ENCODE data around the gene SPARC. TPM values are rescaled to one million over a fixed set of nuclear protein-coding genes. Genes with fewer than 3 reads are reported as not detected.

The SPARC gene
- total and polyA plus RNA-seq, 5 donors from 2014 or later = 34.6 TPM; not detected in 4

DNA sequence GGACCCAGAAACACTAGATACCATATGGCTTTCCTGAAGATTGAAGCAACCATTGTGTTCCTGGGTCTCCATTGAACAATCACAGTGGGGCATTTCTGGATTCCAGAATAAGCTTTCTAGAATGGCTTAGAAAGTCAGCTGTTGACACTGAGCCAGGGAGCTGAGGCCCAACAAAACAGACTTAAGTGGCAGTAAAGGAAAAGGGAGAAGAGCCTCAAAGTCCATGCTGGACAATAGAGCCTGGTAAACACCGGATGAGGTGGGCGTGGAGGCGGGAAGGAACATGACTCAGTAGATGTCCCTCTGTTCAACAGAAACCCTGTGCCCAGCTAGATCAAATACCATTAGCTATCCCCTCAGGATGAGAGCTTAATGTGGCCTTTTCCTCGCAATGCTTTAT, 14.8 kb downstream of the SPARC start:
- no peaks in the 10 kb centered on the region for H3K9me3 Mint-ChIP-seq
- H3K4me1 Mint-ChIP-seq = no peaks in the 10 kb centered on the region
- ATAC-seq (ENCODE audit: low read depth in 2 of 2) (no peak), DNase-seq (no peak)
- H3K4me3 Mint-ChIP-seq = no peak overlapping the region
- Histone ChIP-seq H3K9me3 (ENCODE audit: control insufficient read depth in 2 of 2, low read length in 2 of 2) (no peaks in the 10 kb centered on the region), H3K27ac (ENCODE audit: insufficient read depth, low read length, poor library complexity, severe bottlenecking) (no peak overlapping the region), H3K27me3 (ENCODE audit: control insufficient read depth, insufficient read depth, low read length) (no peaks in the 10 kb centered on the region), H3K4me1 (ENCODE audit: control insufficient read depth, insufficient read depth, low read length, poor library complexity, severe bottlenecking) (no peaks in the 10 kb centered on the region), H3K36me3 (ENCODE audit: control insufficient read depth, insufficient read depth, low read length) (no peaks in the 10 kb centered on the region), H3K4me3 (ENCODE audit: low read depth, low read length) (no peak overlapping the region)
- no peaks in the 10 kb centered on the region for H3K36me3 Mint-ChIP-seq
- no peak overlapping the region for H3K27ac Mint-ChIP-seq
- peaks cover 13% of the 10 kb centered on the region for H3K27me3 Mint-ChIP-seq

DNA sequence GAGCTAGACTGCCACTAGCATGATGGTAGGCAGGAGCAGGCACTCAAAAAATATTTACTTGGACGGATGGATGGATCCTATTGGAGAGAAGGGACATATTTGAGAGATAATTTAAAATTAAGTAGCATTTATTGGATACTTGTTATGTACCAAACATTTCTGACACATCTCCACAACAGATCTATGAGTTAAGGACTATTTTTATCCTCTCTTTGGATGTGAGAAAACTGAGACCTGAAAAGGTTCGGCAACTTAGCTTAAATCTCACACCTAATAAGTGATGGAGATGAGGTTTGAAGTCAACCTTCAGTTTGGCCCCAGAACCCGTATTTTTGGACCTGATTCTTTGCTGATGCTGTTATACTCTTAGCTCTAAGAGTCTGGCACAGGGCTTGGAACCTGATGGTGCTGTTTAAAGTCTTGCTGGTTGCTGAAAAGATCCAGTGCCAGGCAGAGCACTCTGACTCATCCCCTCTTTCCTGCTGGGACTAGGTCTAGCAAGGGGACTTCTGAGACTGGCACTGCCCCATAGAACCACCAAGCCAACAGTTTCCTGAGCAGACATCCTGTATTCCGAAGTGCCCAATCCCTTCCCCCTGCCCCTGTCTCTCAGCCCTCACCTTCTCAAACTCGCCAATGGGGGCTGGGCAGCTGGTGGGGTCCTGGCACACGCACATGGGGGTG, 15.6 kb downstream of the SPARC start:
- Histone ChIP-seq H3K27me3 (ENCODE audit: control insufficient read depth, insufficient read depth, low read length) (no peaks in the 10 kb centered on the region), H3K4me1 (ENCODE audit: control insufficient read depth, insufficient read depth, low read length, poor library complexity, severe bottlenecking) (no peaks in the 10 kb centered on the region), H3K27ac (ENCODE audit: insufficient read depth, low read length, poor library complexity, severe bottlenecking) (no peak overlapping the region), H3K36me3 (ENCODE audit: control insufficient read depth, insufficient read depth, low read length) (no peaks in the 10 kb centered on the region), H3K9me3 (ENCODE audit: control insufficient read depth in 2 of 2, low read length in 2 of 2) (no peaks in the 10 kb centered on the region), H3K4me3 (ENCODE audit: low read depth, low read length) (no peak overlapping the region)
- no peak for ATAC-seq (ENCODE audit: low read depth in 2 of 2)
- H3K27ac Mint-ChIP-seq = peak overlapping the region in 1 of 3 donors; percentile 42
- H3K9me3 Mint-ChIP-seq = no peaks in the 10 kb centered on the region
- DNase-seq = no peak
- H3K27me3 Mint-ChIP-seq = peaks cover 8% of the 10 kb centered on the region
- no peaks in the 10 kb centered on the region for H3K36me3 Mint-ChIP-seq
- no peaks in the 10 kb centered on the region for H3K4me1 Mint-ChIP-seq
- no peak overlapping the region for H3K4me3 Mint-ChIP-seq

DNA sequence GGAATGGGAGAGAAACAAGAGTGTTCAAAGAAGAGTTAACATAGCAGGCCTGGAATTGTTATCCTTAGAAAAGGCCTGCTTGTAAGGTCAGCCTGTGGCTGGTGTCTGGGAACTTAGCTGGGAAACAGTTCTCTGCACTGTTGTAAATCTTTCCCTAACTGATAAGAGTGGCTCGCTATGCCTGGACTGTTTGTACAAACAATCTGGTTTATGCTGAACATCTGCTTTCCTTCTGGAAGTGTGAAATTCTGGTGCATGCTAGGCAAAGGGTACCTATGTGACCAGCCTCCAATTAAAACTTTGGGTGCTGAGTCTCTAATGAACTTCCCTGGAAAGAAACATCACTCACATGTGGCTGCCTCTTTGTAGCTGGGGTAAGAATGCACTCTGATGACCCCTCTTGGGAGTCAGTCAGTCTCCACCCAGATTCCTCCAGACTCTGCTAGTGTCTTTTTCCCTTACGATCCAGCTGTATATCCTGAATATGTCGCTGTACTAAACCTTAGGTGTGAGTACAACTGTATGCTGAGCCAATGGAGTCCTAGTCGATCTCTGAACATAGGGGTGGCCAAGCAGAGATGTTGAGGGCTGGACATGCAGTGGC, 16.5 kb downstream of the SPARC start:
- Mint-ChIP-seq H3K4me3 (no peak overlapping the region), H3K27me3 (no peaks in the 10 kb centered on the region), H3K36me3 (no peaks in the 10 kb centered on the region), H3K4me1 (no peaks in the 10 kb centered on the region), H3K27ac (no peak overlapping the region), H3K9me3 (no peaks in the 10 kb centered on the region)
- Histone ChIP-seq H3K36me3 (ENCODE audit: control insufficient read depth, insufficient read depth, low read length) (no peaks in the 10 kb centered on the region), H3K4me1 (ENCODE audit: control insufficient read depth, insufficient read depth, low read length, poor library complexity, severe bottlenecking) (no peaks in the 10 kb centered on the region), H3K27ac (ENCODE audit: insufficient read depth, low read length, poor library complexity, severe bottlenecking) (no peak overlapping the region), H3K9me3 (ENCODE audit: control insufficient read depth in 2 of 2, low read length in 2 of 2) (no peaks in the 10 kb centered on the region), H3K4me3 (ENCODE audit: low read depth, low read length) (no peak overlapping the region), H3K27me3 (ENCODE audit: control insufficient read depth, insufficient read depth, low read length) (no peaks in the 10 kb centered on the region)
- DNase-seq = no peak
- ATAC-seq (ENCODE audit: low read depth in 2 of 2) = no peak

DNA sequence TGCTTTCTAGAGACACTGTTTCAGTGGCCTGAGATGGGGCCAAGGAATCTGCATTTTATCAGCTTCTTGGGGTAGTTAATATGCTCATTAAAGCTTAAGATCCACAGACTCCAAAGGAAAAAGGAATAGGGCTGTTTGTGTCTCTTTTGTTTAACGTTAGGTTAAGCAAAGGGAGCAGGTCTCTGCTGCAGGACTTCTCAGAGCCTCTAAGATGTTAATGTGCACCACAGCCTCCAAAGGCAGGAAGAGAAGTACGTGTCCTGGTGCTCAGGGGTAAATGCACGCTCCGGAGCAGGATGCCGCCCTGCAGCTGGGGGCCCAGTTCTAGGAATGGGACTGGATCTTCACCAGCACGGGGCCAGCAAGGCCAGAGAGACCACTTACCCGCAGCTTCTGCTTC, 19.6 kb downstream of the SPARC start:
- no peak for ATAC-seq (ENCODE audit: low read depth in 2 of 2)
- Histone ChIP-seq H3K36me3 (ENCODE audit: control insufficient read depth, insufficient read depth, low read length) (no peaks in the 10 kb centered on the region), H3K4me3 (ENCODE audit: low read depth, low read length) (no peak overlapping the region), H3K4me1 (ENCODE audit: control insufficient read depth, insufficient read depth, low read length, poor library complexity, severe bottlenecking) (no peaks in the 10 kb centered on the region), H3K27me3 (ENCODE audit: control insufficient read depth, insufficient read depth, low read length) (no peaks in the 10 kb centered on the region), H3K9me3 (ENCODE audit: control insufficient read depth in 2 of 2, low read length in 2 of 2) (no peaks in the 10 kb centered on the region), H3K27ac (ENCODE audit: insufficient read depth, low read length, poor library complexity, severe bottlenecking) (no peak overlapping the region)
- no peak for DNase-seq
- Mint-ChIP-seq H3K4me1 (peaks cover 0 to 3% (median 0%) of the 10 kb centered on the region in 4 donors), H3K4me3 (no peak overlapping the region), H3K36me3 (no peaks in the 10 kb centered on the region), H3K27me3 (peaks cover 7% of the 10 kb centered on the region), H3K27ac (no peak overlapping the region), H3K9me3 (no peaks in the 10 kb centered on the region)

DNA sequence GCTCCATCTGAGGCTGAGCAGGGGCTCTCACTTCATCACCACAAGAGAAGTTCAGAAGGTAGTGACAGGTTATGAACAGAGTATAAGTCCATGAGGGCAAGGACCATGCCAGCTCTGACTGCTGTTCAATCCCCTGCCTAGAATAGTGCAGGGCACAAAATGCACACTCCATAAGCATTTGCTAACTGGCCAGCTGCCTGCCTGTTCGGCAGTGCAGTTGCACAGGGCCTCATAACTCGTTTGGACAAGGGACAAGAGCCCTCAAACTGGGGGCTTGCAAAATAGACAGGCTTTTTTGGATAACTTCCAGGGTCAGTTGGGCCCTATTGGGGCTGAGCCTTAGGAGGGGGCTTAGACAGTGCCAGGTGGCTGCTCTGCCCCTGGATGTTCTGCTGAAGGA, 21.1 kb downstream of the SPARC start:
- Histone ChIP-seq H3K36me3 (ENCODE audit: control insufficient read depth, insufficient read depth, low read length) (no peaks in the 10 kb centered on the region), H3K9me3 (ENCODE audit: control insufficient read depth in 2 of 2, low read length in 2 of 2) (no peaks in the 10 kb centered on the region), H3K27ac (ENCODE audit: insufficient read depth, low read length, poor library complexity, severe bottlenecking) (no peak overlapping the region), H3K27me3 (ENCODE audit: control insufficient read depth, insufficient read depth, low read length) (peaks cover 4% of the 10 kb centered on the region), H3K4me1 (ENCODE audit: control insufficient read depth, insufficient read depth, low read length, poor library complexity, severe bottlenecking) (no peaks in the 10 kb centered on the region), H3K4me3 (ENCODE audit: low read depth, low read length) (no peak overlapping the region)
- no peak for ATAC-seq (ENCODE audit: low read depth in 2 of 2)
- peaks cover 0 to 3% (median 0%) of the 10 kb centered on the region in 4 donors for H3K4me1 Mint-ChIP-seq
- no peaks in the 10 kb centered on the region for H3K36me3 Mint-ChIP-seq
- no peak overlapping the region for H3K27ac Mint-ChIP-seq
- H3K27me3 Mint-ChIP-seq = peaks cover 11% of the 10 kb centered on the region
- DNase-seq = no peak
- no peak overlapping the region for H3K4me3 Mint-ChIP-seq
- H3K9me3 Mint-ChIP-seq = no peaks in the 10 kb centered on the region

DNA sequence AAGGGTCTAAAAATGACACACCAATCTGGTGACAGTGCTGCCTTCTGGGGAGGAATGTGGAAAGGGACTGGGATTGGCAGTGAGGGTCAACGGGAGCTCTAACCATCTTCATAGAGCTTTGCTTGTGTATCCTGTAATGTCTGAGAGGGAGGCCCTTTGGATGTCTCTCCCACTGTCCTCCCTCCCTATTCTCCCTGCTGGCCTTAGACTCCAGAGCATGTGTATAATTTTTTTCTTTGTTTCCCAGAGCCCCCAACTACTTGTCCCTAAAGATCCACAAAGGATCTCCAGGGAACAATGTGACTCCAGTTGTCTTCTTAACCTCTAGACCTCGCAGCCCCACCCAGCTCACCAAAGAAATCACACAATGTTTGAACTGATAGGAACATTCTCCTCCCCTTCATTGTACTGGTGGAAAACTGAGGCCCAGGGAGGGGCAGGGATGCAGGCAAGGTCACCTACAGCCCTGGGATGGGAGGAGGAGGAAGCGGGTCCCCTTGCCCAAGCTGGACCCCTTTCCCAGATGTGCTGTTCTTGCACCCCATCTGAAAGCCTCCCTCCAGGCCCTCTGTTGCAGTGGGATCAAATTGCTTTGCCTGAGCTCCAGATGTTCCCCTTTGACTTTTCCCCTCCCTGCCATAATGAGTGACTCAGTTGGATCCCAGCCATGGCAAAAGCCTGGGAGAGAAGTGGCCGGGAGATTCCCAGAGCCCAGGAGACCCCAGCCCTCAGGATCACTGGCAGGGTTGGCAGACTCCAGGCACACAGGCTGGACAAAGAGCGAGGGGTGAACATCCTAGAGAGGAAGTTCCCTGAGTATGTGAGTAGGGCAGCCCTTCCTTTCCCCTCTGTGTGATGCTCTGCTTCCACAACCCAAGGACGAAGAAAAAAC, 21.8 kb downstream of the SPARC start:
- ATAC-seq (ENCODE audit: low read depth in 2 of 2) (no peak), DNase-seq (no peak)
- H3K27me3 Mint-ChIP-seq = peaks cover 11% of the 10 kb centered on the region
- no peaks in the 10 kb centered on the region for H3K36me3 Mint-ChIP-seq
- no peak overlapping the region for H3K27ac Mint-ChIP-seq
- no peak overlapping the region for H3K4me3 ChIP-seq (ENCODE audit: low read depth, low read length)
- H3K27ac ChIP-seq (ENCODE audit: insufficient read depth, low read length, poor library complexity, severe bottlenecking) = no peak overlapping the region
- H3K4me3 Mint-ChIP-seq = no peak overlapping the region
- H3K27me3 ChIP-seq (ENCODE audit: control insufficient read depth, insufficient read depth, low read length) = peaks cover 4% of the 10 kb centered on the region
- H3K4me1 Mint-ChIP-seq = peaks cover 0 to 3% (median 0%) of the 10 kb centered on the region in 4 donors
- no peaks in the 10 kb centered on the region for H3K4me1 ChIP-seq (ENCODE audit: control insufficient read depth, insufficient read depth, low read length, poor library complexity, severe bottlenecking)
- no peaks in the 10 kb centered on the region for H3K36me3 ChIP-seq (ENCODE audit: control insufficient read depth, insufficient read depth, low read length)
- no peaks in the 10 kb centered on the region for H3K9me3 ChIP-seq (ENCODE audit: control insufficient read depth in 2 of 2, low read length in 2 of 2)
- H3K9me3 Mint-ChIP-seq = no peaks in the 10 kb centered on the region

DNA sequence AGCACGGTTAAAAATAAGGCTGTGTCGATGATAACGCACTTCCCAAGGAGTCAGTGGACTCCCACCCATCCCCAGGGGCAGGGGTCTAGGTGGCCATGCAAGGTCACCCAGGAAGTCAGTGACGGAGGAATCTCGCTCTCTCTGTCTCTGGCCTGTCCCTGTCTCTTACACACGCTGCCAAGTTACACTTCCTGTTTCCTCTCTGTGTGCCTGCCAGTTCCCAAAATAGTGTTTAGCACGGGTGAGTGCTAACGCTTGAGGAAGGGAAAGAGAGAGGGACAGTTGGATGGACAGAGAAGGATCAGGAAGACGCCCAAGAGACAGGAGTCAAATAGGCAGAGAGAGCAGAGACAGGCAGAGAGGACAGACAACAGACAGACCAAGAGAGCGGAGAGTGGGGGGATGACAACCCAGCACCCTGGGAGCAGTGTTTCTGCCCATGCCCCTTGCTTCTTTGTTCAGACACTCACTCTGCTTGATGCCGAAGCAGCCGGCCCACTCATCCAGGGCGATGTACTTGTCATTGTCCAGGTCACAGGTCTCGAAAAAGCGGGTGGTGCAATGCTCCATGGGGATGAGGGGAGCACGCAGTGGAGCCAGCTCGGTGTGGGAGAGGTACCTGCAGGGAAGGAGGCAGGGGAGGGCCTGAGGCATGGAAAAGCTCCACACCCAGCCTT, 23.0 kb downstream of the SPARC start:
- no peak overlapping the region for H3K4me3 ChIP-seq (ENCODE audit: low read depth, low read length)
- H3K36me3 ChIP-seq (ENCODE audit: control insufficient read depth, insufficient read depth, low read length) = no peaks in the 10 kb centered on the region
- H3K27ac ChIP-seq (ENCODE audit: insufficient read depth, low read length, poor library complexity, severe bottlenecking) = no peak overlapping the region
- H3K9me3 ChIP-seq (ENCODE audit: control insufficient read depth in 2 of 2, low read length in 2 of 2) = no peaks in the 10 kb centered on the region
- Mint-ChIP-seq H3K4me3 (no peak overlapping the region), H3K27ac (peak overlapping the region in 1 of 3 donors; percentile 18), H3K36me3 (no peaks in the 10 kb centered on the region), H3K27me3 (peaks cover 17% of the 10 kb centered on the region), H3K9me3 (no peaks in the 10 kb centered on the region), H3K4me1 (peaks cover 0 to 3% (median 1%) of the 10 kb centered on the region in 4 donors)
- DNase-seq = no peak
- no peak for ATAC-seq (ENCODE audit: low read depth in 2 of 2)
- H3K27me3 ChIP-seq (ENCODE audit: control insufficient read depth, insufficient read depth, low read length) = peaks cover 4% of the 10 kb centered on the region
- H3K4me1 ChIP-seq (ENCODE audit: control insufficient read depth, insufficient read depth, low read length, poor library complexity, severe bottlenecking) = peaks cover 5% of the 10 kb centered on the region

Measured in CD4-positive, CD25-positive, alpha-beta regulatory T cell (primary cell).